HEK293 (cell line): ENCODE data around the gene MTUS2.

Experiments used
- CTCF ChIA-PET: fragments of 350-600 bp; formaldehyde crosslinking; extraction: SDS; loops from one replicate; lab custom pipeline; 2021; ENCODE audit warnings: antibody characterized with exemption; lab: Yijun Ruan, JAX
- POLR2A ChIA-PET: fragments of 300-600 bp; formaldehyde crosslinking; extraction: SDS; loops from one replicate; lab custom pipeline; 2020; ENCODE audit warnings: antibody characterized with exemption, inconsistent platforms; lab: Yijun Ruan, JAX
- H3K27ac ChIP-seq: fragments of 200-500 bp; sonication (Bioruptor generic); 2 replicates; pipeline ENCODE4 v1.5.1; 2014; ENCODE audit warnings: low read depth, low read length, control low read depth, inconsistent platforms; ENCODE audit errors: extremely low read depth
- H3K36me3 ChIP-seq, 2 experiments: fragments of 200-500 bp in 1 of 2; sonication (Bioruptor generic) in 1 of 2; 1 replicate in 1 of 2; 2 replicates in 1 of 2; pipeline ENCODE4 v1.5.1; 2014 to 2017; ENCODE audit warnings: inconsistent platforms in 2 of 2, low read length in 2 of 2; ENCODE audit not compliant: control insufficient read depth in 2 of 2, insufficient read depth in 1 of 2
- H3K4me1 ChIP-seq: fragments of 200-500 bp; sonication (Bioruptor generic); 2 replicates; pipeline ENCODE4 v1.5.1; 2014; ENCODE audit warnings: mild to moderate bottlenecking, low read length, inconsistent platforms; ENCODE audit not compliant: control insufficient read depth, insufficient read depth
- H3K4me3 ChIP-seq: 2 replicates; pipeline ENCODE4 v1.5.1; 2011; ENCODE audit warnings: low read depth, mild to moderate bottlenecking, control low read depth, low read length, moderate library complexity
- H3K9me3 ChIP-seq: fragments of 200-500 bp; sonication (Bioruptor generic); 2 replicates; pipeline ENCODE4 v1.5.1; 2014; ENCODE audit warnings: low read depth, low read length, inconsistent platforms; ENCODE audit not compliant: control insufficient read depth, insufficient read depth
- MYNN ChIP-seq: fragments of 450-650 bp; formaldehyde crosslinking; IDR thresholded peaks from 2 replicates; pipeline ENCODE4 v1.5.1; 2016; ENCODE audit warnings: missing biosample characterization, missing genetic modification characterization, borderline replicate concordance
- OVOL3 ChIP-seq: fragments of 450-650 bp; formaldehyde crosslinking; IDR thresholded peaks from 2 replicates; pipeline ENCODE4 v1.5.1; 2016; ENCODE audit warnings: missing biosample characterization, missing genetic modification characterization
- REPIN1 ChIP-seq: fragments of 450-650 bp; formaldehyde crosslinking; IDR thresholded peaks from 2 replicates; pipeline ENCODE4 v1.5.1; 2017; ENCODE audit warnings: missing biosample characterization, missing genetic modification characterization, low read depth
- ZNF112 ChIP-seq: fragments of 450-650 bp; formaldehyde crosslinking; IDR thresholded peaks from 2 replicates; pipeline ENCODE4 v1.5.0; 2017; ENCODE audit warnings: missing biosample characterization, missing genetic modification characterization
- ZNF146 ChIP-seq: fragments of 450-650 bp; formaldehyde crosslinking; IDR thresholded peaks from 2 replicates; pipeline ENCODE4 v1.5.1; 2016; ENCODE audit warnings: missing biosample characterization, missing genetic modification characterization
- ZNF175 ChIP-seq: fragments of 450-650 bp; formaldehyde crosslinking; IDR thresholded peaks from 2 replicates; pipeline ENCODE4 v1.5.1; 2016; ENCODE audit warnings: missing biosample characterization, missing genetic modification characterization
- ZNF184 ChIP-seq: fragments of 450-650 bp; IDR thresholded peaks from 2 replicates; pipeline ENCODE4 v1.5.1; 2018; ENCODE audit warnings: missing biosample characterization, mild to moderate bottlenecking, missing genetic modification characterization
- ZNF311 ChIP-seq: fragments of 450-650 bp; formaldehyde crosslinking; IDR thresholded peaks from 2 replicates; pipeline ENCODE4 v1.5.1; 2017; ENCODE audit warnings: missing biosample characterization, missing genetic modification characterization, borderline replicate concordance
- ZNF391 ChIP-seq: fragments of 450-650 bp; formaldehyde crosslinking; IDR thresholded peaks from 2 replicates; pipeline ENCODE4 v1.5.1; 2016; ENCODE audit warnings: low read depth, missing biosample characterization, missing genetic modification characterization, borderline replicate concordance
- ZNF560 ChIP-seq: fragments of 450-650 bp; formaldehyde crosslinking; IDR thresholded peaks from 2 replicates; pipeline ENCODE4 v1.5.1; 2017; ENCODE audit warnings: missing biosample characterization, missing genetic modification characterization, borderline replicate concordance
- ZNF621 ChIP-seq: fragments of 450-650 bp; formaldehyde crosslinking; IDR thresholded peaks from 2 replicates; pipeline ENCODE4 v1.5.1; 2017; ENCODE audit warnings: missing biosample characterization, missing genetic modification characterization
- ZNF624 ChIP-seq: fragments of 450-650 bp; formaldehyde crosslinking; IDR thresholded peaks from 2 replicates; pipeline ENCODE4 v1.5.1; 2017; ENCODE audit warnings: missing biosample characterization, missing genetic modification characterization
- ZNF658 ChIP-seq: fragments of 450-650 bp; formaldehyde crosslinking; IDR thresholded peaks from 2 replicates; pipeline ENCODE4; 2016; ENCODE audit warnings: missing biosample characterization, missing genetic modification characterization
- ZNF670 ChIP-seq: fragments of 450-650 bp; formaldehyde crosslinking; IDR thresholded peaks from 2 replicates; pipeline ENCODE4 v1.5.1; 2016; ENCODE audit warnings: missing biosample characterization, missing genetic modification characterization, low read depth
- ZXDB ChIP-seq: fragments of 450-650 bp; formaldehyde crosslinking; IDR thresholded peaks from 2 replicates; pipeline ENCODE4 v1.5.1; 2016; ENCODE audit warnings: missing biosample characterization, missing genetic modification characterization
- TF ChIP-seq, protein P1 (sequence below): fragments of 450-650 bp; formaldehyde crosslinking; IDR thresholded peaks from 2 replicates; pipeline ENCODE4 v1.5.1; 2016; ENCODE audit warnings: missing biosample characterization, missing genetic modification characterization
- TF ChIP-seq, protein P2 (sequence below): fragments of 450-650 bp; formaldehyde crosslinking; IDR thresholded peaks from 2 replicates; pipeline ENCODE4 v1.5.1; 2017; ENCODE audit warnings: missing biosample characterization, missing genetic modification characterization
- TF ChIP-seq, protein P3 (sequence below): fragments of 450-650 bp; formaldehyde crosslinking; IDR thresholded peaks from 2 replicates; pipeline ENCODE4 v1.5.1; 2016; ENCODE audit warnings: missing biosample characterization, missing genetic modification characterization
- TF ChIP-seq, protein P4 (sequence below): fragments of 450-650 bp; formaldehyde crosslinking; IDR thresholded peaks from 2 replicates; pipeline ENCODE4 v1.5.1; 2016; ENCODE audit warnings: missing biosample characterization, missing genetic modification characterization

MTUS2 gene

DNA sequence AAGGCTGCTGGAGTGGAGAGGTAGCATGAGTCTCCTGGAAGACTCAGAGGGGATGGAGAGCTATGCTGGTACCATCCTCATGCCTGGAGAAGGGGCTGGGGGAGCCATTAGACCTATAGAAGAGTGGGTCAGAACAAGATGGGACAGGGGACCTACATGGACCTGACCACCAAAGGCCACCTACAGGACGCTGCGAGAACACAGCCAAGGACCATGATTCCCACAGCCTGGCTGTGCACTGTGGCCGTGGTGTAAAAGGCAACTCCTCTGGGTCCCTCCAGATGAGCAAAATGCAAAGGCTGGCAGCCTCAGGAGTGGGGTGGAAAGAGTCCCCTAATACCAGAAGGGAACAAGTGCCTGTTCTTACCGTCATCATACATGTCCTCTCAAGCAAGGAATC is 559.1 kb downstream of the MTUS2 start (continued):
- TF ChIP-seq, protein P1, sequence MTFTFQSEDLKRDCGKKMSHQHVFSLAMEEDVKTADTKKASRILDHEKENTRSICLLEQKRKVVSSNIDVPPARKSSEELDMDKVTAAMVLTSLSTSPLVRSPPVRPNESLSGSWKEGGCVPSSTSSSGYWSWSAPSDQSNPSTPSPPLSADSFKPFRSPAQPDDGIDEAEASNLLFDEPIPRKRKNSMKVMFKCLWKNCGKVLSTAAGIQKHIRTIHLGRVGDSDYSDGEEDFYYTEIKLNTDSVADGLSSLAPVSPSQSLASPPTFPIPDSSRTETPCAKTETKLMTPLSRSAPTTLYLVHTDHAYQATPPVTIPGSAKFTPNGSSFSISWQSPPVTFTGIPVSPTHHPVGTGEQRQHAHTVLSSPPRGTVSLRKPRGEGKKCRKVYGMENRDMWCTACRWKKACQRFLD (tag by site-specific recombination), result no peak
- TF ChIP-seq MYNN (tag by site-specific recombination), result no peak
- TF ChIP-seq ZNF621 (tag by site-specific recombination), result no peak
- TF ChIP-seq, protein P2, sequence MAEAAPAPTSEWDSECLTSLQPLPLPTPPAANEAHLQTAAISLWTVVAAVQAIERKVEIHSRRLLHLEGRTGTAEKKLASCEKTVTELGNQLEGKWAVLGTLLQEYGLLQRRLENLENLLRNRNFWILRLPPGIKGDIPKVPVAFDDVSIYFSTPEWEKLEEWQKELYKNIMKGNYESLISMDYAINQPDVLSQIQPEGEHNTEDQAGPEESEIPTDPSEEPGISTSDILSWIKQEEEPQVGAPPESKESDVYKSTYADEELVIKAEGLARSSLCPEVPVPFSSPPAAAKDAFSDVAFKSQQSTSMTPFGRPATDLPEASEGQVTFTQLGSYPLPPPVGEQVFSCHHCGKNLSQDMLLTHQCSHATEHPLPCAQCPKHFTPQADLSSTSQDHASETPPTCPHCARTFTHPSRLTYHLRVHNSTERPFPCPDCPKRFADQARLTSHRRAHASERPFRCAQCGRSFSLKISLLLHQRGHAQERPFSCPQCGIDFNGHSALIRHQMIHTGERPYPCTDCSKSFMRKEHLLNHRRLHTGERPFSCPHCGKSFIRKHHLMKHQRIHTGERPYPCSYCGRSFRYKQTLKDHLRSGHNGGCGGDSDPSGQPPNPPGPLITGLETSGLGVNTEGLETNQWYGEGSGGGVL (tag by site-specific recombination), result no peak

DNA sequence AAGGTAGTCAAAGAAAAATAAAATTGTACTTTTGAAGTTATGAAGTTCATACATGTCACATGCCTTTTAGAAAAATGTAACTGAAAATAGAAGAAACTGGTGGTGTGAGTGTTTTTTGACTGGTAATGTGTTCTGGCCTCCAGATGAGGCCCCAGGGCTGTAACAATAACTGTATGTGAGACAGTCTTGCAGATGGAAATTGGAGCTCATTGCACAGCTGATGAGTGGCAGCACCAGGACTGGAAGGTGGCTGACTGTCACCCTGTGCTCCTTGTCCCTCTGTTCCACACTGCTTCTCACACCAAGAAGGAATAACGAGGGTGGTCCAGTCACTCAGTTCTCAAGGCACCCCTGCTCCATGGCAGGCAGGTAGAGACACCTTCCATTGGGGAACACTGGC is 559.7 kb downstream of the MTUS2 start:
- ChIA-PET CTCF (no interaction called here), POLR2A (no interaction called here)
- Histone ChIP-seq H3K4me3 (no peak overlapping the region), H3K4me1 (no peaks in the 10 kb centered on the region), H3K27ac (no peak overlapping the region), H3K36me3 (no peaks in the 10 kb centered on the region), H3K9me3 (no peaks in the 10 kb centered on the region)
- TF ChIP-seq OVOL3 (tag by site-specific recombination), result no peak
- TF ChIP-seq ZNF175, result no peak
- no peak for TF ChIP-seq ZNF560 (tag by site-specific recombination)

DNA sequence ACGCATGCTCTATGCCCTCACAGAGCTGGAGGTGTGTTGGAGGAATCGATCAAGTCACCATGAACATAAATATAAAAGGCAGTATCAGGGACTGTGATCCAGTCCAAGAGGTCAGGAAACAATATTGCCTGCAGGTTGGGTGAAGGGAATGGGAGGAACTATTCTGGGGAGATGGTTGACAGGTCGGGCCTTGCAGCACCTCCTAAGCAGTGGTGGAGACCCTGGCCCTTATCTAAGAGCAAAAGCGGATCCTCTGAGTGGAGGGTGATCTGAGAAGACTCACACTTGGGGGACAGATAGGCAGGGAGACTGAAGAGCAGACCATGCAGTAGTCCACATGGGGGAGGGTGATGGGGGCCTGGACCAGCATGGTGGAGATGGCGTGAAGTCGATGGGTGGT is 561.9 kb downstream of the MTUS2 start:
- Histone ChIP-seq H3K4me3 (no peak overlapping the region), H3K9me3 (no peaks in the 10 kb centered on the region), H3K4me1 (no peaks in the 10 kb centered on the region), H3K27ac (no peak overlapping the region), H3K36me3 (no peaks in the 10 kb centered on the region)
- ChIA-PET CTCF (interaction anchor here (0.5 kb wide), 1 partner anchor 1068 kb away, joined by 3 read pairs; no protein-coding TSS in a partner anchor), POLR2A (no interaction called here)
- TF ChIP-seq, protein P3, sequence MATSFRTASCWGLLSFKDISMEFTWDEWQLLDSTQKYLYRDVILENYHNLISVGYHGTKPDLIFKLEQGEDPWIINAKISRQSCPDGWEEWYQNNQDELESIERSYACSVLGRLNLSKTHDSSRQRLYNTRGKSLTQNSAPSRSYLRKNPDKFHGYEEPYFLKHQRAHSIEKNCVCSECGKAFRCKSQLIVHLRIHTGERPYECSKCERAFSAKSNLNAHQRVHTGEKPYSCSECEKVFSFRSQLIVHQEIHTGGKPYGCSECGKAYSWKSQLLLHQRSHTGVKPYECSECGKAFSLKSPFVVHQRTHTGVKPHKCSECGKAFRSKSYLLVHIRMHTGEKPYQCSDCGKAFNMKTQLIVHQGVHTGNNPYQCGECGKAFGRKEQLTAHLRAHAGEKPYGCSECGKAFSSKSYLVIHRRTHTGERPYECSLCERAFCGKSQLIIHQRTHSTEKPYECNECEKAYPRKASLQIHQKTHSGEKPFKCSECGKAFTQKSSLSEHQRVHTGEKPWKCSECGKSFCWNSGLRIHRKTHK (tag by site-specific recombination), result no peak
- TF ChIP-seq ZNF624 (tag by site-specific recombination), result no peak
- TF ChIP-seq ZNF391 (tag by site-specific recombination), result no peak
- no peak for TF ChIP-seq ZNF184 (tag by site-specific recombination)
- no peak for TF ChIP-seq ZNF658 (tag by site-specific recombination)
- TF ChIP-seq, protein P4, sequence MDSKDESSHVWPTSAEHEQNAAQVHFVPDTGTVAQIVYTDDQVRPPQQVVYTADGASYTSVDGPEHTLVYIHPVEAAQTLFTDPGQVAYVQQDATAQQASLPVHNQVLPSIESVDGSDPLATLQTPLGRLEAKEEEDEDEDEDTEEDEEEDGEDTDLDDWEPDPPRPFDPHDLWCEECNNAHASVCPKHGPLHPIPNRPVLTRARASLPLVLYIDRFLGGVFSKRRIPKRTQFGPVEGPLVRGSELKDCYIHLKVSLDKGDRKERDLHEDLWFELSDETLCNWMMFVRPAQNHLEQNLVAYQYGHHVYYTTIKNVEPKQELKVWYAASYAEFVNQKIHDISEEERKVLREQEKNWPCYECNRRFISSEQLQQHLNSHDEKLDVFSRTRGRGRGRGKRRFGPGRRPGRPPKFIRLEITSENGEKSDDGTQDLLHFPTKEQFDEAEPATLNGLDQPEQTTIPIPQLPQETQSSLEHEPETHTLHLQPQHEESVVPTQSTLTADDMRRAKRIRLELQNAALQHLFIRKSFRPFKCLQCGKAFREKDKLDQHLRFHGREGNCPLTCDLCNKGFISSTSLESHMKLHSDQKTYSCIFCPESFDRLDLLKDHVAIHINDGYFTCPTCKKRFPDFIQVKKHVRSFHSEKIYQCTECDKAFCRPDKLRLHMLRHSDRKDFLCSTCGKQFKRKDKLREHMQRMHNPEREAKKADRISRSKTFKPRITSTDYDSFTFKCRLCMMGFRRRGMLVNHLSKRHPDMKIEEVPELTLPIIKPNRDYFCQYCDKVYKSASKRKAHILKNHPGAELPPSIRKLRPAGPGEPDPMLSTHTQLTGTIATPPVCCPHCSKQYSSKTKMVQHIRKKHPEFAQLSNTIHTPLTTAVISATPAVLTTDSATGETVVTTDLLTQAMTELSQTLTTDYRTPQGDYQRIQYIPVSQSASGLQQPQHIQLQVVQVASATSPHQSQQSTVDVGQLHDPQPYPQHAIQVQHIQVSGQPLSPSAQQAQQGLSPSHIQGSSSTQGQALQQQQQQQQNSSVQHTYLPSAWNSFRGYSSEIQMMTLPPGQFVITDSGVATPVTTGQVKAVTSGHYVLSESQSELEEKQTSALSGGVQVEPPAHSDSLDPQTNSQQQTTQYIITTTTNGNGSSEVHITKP, result no peak
- TF ChIP-seq ZNF311 (tag by site-specific recombination), result no peak
- no peak for TF ChIP-seq REPIN1 (tag by site-specific recombination)
- TF ChIP-seq ZNF670 (tag by site-specific recombination), result no peak
- no peak for TF ChIP-seq ZXDB
- no peak for TF ChIP-seq ZNF112 (tag by site-specific recombination)
- no peak for TF ChIP-seq ZNF146 (tag by site-specific recombination)
